NCI-H1417 treated with DMSO at 0.1 percent for 48 hours (cell line): ENCODE results near the gene BCO1.

ENCODE experiments used
- DNase-seq: peaks from one replicate; lab custom pipeline; 2025; lab: John Stamatoyannopoulos, UW

The BCO1 gene

DNA sequence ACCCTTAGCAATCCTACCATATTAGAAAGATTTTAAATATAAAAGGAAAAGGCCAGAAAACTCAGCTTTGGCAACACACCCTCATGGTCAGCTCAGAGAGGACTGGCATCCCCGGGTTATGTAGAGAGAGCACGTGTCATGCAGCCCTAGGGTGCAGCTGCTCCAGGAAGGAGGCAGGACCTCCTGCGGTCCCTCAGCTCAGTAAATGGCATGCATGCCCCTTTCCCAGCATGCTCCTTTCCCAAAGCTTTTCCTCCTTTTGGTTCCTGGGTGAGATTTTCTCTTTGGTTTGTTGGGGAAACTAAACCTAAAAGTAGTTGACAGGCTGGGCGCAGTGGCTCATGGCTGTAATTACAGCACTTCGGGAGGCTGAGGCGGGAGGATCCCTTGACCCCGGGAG is 80.2 kb downstream of the BCO1 start:
- DNase-seq: no peak

DNA sequence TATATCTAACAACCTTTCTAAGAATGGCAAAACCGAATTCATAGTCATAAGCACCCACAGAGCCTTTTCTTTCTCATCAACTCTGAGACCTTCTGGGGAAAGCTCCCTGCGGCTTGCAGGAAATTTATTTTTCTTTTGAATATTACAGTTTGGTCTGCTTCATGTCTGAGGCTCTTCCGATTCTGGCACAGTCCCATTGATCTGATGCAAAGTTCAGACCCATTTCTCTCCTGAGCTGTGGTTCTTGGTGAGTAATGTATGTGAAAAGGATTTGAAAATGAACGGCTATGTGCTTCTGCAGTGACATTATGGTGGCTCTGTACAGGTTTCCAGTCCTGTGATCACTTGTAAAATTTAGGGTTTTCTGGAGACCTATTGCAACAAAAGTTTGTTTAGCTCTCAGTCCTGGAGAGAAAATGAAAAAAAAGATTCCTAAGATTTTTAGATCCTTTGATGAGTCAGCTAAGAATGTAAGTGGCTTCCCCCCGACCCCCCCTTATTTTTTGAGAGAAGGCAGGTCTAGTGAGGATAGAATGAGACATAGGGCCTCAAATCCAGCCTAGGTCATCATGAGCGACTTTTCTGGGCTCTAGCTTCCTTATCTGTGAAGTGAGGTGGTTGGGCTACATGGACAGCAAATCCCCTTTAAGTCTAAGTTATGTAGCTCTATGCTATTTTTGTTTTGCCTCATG is 80.9 kb downstream of the BCO1 start:
- no peak for DNase-seq

DNA sequence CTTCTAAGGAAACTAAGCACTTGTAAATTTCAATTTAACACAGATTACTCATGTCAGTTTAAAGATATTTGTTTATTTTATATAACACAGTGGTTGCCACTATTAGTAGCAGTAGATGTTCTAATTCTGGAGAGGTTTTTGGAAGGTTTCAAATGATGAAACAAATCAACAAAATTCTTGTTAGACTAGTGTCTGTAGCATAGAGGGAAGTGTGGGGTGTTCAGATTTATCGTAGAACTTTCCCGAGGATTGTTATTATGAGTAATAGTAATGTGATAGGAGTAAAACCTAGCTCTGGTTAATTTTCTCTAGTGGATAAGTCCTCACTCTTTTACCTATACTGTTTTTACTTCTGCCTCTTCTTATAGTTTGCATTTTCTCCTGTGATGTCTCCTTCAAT is 82.5 kb downstream of the BCO1 start:
- no peak for DNase-seq

DNA sequence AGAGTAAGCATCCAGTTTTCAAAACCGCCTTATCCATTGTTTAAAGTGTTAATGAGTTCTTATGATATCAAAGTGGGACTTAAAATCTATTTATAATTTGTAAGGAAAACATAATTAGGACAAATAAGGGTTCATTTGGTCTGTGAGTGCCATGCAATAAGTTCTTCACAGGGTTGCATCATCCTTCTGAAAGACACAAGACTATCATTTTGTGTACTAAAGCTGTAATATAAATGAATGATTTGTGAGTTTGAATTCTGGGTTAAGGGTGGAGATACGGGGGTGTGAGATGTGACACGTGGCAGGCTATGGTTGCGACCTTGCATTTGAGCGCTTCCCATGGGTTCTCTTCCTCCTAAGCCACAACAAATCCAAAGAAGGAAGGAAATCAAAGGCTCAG is 83.0 kb downstream of the BCO1 start:
- no peak for DNase-seq

DNA sequence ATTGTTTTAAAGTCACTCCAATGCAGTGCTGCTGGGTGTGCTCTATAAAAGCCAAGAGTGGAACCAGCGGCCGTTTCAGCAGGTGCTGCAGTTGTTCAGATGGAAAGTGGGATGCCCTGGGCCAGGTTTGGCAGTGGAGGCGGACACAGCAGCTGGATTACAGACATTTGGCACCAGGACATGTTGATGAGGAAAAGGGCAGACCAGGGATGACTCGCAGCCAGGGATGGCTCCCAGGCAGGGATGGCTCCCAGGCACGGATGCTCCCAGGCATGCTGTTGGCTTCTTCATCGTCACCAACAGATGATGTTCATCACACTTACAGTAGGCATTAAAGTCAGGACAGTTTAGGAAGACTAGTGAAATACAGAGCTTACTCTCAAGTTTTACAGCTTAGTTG is 86.3 kb downstream of the BCO1 start:
- DNase-seq: no peak

DNA sequence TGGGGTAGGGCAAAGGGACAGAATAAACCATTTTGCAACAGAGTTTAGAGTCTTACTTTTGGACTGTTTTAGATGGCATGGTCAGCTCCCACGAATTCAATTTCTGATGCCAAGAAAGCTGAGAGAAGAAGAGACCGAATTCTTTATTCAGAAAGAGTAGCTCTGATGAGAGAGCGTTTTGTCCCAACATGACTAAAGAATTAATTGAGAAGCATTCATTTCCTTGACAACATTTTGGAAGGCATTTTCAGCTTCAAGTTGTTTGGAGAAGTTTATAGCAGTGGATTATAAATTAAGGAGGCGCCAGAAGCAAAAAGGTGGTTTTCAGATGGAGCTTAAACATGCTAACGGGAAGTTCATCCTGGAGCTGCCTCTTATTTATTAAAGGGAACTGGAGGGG is 88.5 kb downstream of the BCO1 start:
- DNase-seq: no peak

DNA sequence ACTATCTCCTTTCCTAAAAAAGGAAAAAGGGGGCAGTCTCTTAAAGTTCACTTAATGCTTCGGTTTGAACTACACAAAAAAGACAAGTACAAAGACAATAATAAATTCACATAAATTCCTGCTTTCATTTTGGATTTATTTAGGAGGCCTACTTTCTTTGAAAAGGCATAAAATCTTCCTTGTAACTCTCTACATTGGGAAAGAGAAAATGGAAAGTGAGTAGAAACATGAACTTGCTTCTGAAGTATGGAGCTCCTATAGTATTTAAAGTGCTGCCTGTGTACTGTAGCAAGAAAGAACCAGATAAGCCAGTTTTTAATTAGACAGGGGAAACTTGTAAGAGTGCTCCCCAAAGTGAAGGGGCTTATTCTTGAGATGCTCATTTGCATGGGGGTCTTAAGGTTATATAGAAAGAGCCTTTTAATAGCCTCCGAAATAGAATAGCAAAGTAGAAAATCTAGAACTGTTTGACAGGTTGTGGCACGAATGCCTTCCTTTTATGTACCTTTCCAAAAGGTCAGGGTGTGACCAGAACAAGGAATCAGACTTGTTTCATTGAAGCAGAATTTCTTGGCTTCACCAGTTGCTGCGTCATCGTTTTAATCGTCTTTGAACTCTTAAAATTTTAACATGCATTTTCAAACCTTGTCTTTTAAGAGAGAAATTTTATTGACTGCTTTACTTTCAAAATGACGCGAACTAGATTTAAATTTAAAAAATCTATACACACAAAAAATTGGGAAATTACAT is 89.1 kb downstream of the BCO1 start:
- no peak for DNase-seq

DNA sequence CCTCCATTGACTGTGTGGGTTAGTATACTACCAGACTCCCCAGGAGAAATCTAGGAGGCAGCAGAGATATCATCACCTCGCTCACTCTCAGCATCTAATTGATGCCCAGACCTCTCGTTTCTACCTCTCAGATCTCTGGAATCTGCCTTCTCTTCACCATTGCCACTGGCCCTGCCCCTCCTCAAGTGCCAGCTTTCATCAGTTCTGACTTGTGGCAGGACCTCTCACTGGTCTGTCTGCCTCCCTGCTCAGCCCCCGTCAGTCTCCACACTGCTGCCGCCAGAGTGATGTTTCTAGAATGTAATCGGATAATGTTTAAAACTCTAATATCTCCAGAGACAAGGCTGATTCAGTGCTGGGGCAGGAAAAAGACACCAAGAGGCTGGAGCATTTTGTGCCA is 91.5 kb downstream of the BCO1 start:
- DNase-seq: no peak

DNA sequence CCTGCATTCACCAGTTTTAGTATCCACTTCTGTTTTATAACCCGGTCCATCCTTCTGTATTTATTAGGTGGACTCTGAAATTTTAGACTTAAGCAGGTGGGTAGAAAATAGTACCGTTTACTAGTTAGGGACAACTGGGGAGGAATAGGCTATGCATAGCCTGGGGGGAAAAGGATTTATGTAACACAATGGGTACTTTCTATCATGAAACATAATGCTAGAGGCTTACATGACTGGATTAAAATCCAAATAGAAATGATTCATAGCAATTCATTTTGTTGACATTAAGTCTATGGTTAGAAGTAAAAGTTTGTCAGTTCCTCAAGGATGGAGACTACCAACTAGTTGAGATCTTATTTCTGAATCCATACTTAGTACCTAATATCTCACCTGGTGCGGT is 94.9 kb downstream of the BCO1 start:
- DNase-seq: no peak

DNA sequence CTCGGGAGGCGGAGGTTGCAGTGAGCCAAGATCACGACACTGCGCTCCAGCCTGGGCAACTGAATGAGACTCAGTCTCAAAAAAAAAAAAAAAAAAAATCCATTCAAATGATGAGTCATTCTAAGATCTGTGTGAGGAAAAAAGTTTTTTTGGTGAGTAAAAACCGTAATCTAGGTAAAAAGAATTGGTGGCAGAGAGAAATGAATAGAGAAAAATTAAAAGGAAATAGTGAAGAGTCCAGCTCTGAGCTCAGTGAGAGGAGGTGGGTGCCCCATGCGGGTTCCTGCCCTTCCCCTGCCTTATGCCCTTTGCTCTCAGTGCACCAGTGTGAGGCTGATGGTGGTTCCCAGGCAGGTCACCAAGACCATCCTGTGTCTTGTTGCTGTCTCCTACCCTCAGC is 97.2 kb downstream of the BCO1 start:
- no peak for DNase-seq

DNA sequence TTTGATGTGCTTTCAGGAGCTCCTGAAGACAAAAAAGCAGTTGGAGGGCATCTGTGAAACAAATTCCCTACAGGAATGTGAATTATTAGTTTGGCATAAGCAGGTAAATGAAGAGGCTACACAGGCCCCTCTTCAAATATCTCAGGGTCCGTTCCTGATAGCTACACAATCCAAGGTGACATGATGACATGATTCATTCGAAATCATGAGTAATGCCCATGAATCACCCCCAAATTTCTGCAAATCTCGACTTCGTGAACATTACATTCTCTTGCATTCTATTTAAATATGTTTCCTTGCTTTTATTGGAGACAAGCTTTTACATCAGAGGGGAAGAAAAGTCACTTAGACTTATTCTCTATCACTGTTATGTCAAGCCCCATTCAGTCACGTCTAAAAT is 98.6 kb downstream of the BCO1 start:
- DNase-seq: no peak
